GM21515 (cell line): ENCODE measurements around the gene DSP.

Experiments
- ATAC-seq: cut with Tn5 transposase; IDR thresholded peaks from one replicate; pipeline ENCODE4 v1.9.1; 2021; ENCODE audit not compliant: unreplicated experiment

Gene DSP

GRCh38 chr6:7559651-7560385 is 18.3 kb downstream of the DSP start:
- no peak for ATAC-seq

DNA sequence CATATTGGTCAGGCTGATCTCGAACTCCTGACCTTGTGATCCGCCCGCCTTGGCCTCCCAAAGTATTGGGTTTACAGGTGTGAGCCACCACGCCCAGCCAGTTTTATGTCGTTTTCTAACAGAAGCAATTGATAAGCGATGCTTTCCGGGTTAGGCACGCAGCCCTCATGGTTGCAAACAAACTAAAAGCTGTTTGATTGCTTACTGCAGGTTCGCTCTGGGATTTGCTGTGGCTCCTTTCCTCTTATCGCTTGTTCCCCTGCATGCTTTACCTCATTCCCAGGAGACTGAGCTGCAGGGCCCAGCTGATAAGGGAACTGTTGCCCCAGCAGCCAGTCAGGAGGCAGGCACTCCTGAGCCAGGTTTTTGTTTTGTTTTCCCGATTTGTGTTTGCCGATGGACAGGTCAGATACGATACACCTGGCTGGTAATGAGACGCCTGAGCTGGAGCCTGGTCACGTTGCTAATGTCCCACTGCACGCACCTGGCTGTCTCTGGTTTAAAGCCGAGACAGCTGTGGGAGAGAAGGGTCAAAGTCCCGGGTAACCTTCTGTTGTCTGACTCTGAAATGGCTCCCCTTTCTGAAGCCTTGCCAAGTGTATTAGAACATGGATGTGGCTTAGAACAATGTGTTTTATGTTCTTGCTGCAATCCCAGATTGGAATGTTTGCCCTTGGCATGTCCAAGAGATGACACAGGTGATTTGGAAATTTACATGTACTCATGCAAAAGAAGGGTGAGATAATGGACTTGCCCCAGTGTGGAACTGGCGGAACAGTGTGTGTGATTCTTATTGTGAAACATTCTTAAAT is 19.9 kb downstream of the DSP start:
- ATAC-seq = no peak

DNA sequence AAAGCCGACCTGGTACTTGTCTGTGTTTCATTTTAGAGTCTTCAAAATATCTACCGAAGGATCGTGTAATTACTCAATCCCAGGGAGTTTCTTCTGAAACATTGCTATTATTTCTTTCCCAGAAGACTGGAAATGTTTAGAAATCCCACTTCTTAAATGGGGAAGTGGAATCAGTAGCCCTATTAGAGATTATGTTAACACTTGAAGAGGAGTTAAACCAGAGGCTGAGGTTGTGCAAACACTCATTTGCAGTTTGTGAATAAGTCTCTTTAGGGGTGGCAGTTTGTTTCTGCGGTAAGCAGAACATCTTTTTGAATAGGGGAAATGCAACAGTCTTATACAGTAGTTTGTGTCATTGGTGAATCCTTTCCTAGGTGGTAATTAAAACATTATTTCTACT is 21.3 kb downstream of the DSP start:
- no peak for ATAC-seq

GRCh38 chr6:7566107-7566506 is 24.6 kb downstream of the DSP start:
- no peak for ATAC-seq

DNA sequence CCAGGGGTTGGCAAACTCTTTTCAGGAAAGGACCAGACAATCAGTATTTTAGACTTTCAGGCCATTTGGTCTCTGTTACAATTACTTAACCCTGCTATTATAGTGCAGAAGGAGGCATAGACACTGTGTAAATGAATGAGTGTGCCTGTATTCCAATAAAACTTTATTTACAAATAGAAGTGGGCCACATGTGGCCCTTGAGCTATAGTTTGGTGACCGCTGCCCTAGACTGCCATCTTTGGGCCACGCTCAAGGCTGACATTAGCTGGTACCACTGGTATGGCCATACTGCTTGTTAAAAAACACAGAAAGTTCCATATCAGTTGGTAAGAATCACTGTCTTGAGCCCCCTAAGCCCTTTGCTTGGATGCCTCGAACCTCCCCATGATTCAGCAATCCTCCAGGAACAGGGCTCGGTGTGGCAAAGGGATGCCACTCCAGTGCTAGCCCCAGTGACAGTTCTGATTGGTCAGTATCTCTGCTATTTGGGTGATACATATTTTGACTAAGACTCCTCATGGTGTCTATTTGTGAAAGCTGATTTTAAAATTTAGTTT is 25.2 kb downstream of the DSP start:
- no peak for ATAC-seq

DNA sequence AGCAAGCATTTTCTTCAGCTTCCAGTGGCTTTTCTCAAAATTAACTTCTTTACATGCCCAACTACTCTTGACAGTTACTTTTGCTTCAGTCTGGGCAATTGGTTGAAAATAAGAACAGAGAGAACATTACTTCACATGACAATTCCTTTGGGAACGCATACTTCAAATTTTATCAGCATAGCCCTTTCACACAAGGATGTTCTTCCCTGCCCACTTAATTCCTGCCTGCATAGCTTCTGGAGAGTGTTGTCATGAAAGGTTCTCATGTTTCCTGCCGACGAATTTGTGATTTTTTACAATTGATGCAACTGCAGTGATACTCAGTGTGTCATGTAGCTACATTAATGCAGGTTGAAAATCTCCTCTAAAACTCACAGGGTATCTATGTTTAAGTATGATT is 26.6 kb downstream of the DSP start:
- ATAC-seq = no peak

GRCh38 chr6:7569082-7569481 is 27.6 kb downstream of the DSP start:
- no peak for ATAC-seq

DNA sequence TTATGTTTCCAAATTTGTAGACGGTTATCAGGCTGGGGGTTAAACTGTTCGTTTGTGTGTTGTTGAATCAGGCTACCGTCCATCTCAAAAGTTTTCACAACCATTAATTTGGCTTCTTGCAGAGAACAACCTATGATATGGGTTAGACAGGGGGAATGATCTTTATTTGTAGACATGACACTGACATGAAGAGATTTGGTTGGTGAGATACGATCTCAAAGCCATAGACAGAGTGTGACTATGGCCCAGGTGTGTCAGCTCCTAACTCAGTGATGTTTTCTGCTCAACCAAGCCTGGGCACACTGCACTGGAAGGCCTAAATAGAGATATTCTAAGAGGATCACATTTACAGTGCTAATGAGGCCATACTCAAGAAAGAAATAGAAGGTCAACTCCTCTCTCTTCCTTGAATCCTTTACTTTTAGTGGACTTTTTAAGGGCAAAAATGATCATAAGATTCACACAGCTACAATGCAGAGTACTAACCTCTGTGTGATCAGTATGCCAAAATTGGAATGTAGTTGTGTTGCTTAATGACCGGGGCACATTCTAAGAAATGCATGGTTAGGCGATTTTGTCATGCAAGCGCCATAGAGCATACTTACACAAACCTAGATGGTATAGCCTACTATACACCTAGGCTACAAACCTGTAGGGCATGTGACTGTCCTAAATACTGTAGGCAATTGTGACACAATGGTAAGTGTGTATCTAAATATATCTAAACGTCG is 30.9 kb downstream of the DSP start:
- ATAC-seq = no peak

DNA sequence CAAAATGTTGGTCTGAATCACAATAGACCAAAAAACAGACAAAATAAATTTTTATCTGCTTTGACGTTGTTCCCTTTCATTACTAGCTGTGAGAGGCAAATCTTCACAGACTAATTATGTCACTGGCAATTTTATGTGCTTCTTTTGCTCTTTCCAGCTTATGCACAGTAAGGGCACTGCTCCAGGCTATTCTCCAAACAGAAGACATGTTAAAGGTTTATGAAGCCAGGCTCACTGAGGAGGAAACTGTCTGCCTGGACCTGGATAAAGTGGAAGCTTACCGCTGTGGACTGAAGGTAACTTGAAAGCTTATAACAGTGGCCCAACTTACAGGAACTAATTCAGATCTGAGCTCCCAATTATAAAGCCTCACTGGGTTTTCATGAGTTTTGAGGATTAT is 33.0 kb downstream of the DSP start:
- no peak for ATAC-seq

DNA sequence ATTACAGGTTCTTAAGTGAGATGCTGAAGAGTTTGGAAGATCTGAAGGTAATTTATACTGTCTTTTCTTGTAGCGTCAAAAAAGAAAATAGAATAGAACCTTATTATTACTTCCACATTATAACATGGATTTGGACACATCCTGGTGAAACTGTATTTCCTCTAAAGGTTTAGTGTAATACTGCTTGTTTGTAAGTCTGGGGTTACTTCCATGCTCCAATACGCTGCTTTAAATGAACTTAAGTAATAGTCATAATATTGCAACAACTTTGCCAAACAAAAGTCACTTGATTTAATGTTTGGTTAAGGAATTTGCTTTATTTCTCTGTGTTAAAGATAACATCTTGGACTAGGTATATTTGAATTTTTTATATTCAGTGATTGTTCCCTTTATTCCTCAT is 37.0 kb downstream of the DSP start:
- no peak for ATAC-seq

DNA sequence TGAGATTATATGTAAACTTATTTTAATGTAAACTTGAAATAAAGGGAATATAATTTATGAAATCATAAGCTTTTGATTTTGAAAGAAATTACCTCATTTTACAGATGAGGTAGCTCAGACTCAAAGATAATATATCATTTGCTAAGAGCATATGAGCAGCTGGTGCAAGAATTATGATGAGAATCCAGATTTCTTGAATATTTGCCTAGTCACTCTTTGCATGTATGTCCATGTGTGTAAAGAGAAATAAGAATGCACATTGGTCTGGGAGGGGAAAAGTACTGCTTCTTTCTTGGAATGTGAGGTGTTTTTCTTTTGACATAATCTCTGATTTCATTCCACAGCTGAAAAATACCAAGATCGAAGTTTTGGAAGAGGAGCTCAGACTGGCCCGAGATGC is 37.5 kb downstream of the DSP start:
- no peak for ATAC-seq

- no peak for ATAC-seq
These were observed 38.4 kb downstream of the DSP start for GRCh38 chr6:7579851-7580250.

DNA sequence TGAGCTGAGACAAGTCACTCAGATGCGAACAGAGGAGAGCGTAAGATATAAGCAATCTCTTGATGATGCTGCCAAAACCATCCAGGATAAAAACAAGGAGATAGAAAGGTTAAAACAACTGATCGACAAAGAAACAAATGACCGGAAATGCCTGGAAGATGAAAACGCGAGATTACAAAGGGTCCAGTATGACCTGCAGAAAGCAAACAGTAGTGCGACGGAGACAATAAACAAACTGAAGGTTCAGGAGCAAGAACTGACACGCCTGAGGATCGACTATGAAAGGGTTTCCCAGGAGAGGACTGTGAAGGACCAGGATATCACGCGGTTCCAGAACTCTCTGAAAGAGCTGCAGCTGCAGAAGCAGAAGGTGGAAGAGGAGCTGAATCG is 39.1 kb downstream of the DSP start:
- no peak for ATAC-seq

- ATAC-seq = no peak
These were observed 39.6 kb downstream of the DSP start for GRCh38 chr6:7580927-7581618.

DNA sequence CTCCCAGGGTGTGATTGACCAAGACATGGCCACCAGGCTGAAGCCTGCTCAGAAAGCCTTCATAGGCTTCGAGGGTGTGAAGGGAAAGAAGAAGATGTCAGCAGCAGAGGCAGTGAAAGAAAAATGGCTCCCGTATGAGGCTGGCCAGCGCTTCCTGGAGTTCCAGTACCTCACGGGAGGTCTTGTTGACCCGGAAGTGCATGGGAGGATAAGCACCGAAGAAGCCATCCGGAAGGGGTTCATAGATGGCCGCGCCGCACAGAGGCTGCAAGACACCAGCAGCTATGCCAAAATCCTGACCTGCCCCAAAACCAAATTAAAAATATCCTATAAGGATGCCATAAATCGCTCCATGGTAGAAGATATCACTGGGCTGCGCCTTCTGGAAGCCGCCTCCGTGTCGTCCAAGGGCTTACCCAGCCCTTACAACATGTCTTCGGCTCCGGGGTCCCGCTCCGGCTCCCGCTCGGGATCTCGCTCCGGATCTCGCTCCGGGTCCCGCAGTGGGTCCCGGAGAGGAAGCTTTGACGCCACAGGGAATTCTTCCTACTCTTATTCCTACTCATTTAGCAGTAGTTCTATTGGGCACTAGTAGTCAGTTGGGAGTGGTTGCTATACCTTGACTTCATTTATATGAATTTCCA is 43.9 kb downstream of the DSP start:
- no peak for ATAC-seq

- no peak for ATAC-seq
These were observed 46.2 kb downstream of the DSP start for GRCh38 chr6:7587631-7588100.

DNA sequence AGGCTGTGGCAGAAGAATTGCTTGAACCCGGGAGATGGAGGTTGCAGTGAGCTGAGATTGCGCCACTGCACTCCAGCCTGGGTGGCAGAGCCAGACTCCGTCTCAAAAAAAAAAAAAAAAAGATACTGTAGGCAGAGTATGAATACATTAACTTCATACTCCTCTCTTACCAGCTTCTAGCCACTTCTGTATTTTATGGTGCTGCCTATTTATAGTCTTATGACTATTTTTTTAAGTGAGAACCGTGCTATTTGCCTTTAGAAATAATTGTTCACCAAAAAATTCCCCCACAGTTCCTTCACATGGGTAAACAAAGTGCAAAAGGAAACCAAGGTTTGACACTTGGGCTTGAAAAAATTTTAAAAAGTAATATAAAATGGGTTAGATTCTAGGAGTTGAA is 47.0 kb downstream of the DSP start:
- no peak for ATAC-seq

GRCh38 chr6:7589221-7589620 is 47.8 kb downstream of the DSP start:
- no peak for ATAC-seq

DNA sequence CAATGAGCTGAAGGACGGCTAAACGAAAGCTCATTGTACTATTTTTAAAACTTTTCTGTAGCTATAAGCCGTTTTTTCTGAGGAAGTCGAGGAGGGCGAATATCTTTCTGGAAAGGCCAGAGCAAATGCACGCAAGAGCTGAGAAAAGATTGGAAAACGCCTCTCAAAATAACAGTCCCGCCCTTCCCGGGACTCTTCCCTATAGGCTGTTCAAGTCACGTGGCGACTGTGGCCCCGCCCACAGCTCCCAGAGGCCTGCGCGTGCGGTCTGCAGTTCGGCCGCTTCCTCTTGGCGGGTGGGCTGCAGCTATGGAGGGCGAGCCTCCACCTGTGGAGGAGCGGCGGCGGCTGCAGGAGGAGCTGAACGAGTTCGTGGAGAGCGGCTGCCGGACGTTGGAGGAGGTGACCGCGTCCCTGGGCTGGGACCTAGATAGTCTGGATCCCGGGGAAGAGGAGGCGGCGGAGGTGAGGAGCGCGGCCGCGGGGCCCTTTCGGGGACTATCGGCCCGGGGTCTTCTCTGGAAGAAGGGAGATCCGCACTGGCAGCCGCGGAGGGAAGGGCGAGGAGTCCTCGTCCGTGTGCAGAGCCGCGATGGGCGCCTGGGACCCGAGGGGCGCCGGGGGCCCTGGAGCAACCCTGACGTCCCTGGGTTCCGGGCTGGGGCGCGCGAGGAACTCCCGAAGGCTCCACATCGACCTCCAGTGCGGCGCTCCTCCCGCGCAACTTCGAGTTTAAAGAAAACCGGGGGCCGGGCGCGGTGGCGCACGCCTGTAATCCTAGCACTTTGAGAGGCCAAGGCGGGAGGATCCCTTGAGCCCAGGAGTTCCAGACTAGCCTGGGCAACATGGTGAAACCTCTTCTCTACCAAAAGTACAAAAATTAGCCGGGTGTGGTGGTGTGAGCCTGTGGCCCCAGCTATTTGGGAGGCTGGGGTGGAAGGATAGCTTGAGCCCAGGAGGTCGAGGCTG is 48.8 kb downstream of the DSP start, which contains the start of gene SNRNP48:
TSS of gene SNRNP48 (plus strand) at position 250 of the 969 bp plus-strand sequence. CDS start at position 310, 60 bp downstream.
- peak; percentile 99 for ATAC-seq
